Lung (tissue), 12 donors: ENCODE measurements around the gene PPP1R14B. TPM values are rescaled to one million over a fixed set of nuclear protein-coding genes. Genes with fewer than 3 reads are reported as not detected.

Source experiments
- ATAC-seq: fragments of 200-7000 bp; cut with Tn5 transposase; one replicate; pipeline ENCODE4 v1.9.1; 2020; ENCODE audit warnings: moderate number of reproducible peaks; ENCODE audit not compliant: insufficient read depth, low FRiP score
- DNase-seq, 3 donors: peaks; one replicate each; pipeline ENCODE4 v3.0.0-alpha.2; 2013 to 2017
- H3K27ac ChIP-seq, 2 donors: one replicate each; pipeline ENCODE4 v1.5.1; 2013; ENCODE audit warnings: mild to moderate bottlenecking in 2 of 2, moderate library complexity in 2 of 2, control low read depth in 1 of 2, inconsistent platforms in 1 of 2, low read depth in 1 of 2, low read length in 1 of 2
- H3K27me3 ChIP-seq, 3 donors: one replicate each; pipeline ENCODE4 v1.5.1; 2013; ENCODE audit warnings: low read length in 2 of 3; ENCODE audit not compliant: control insufficient read depth in 3 of 3, insufficient read depth in 3 of 3
- H3K36me3 ChIP-seq, 4 donors: one replicate each; pipeline ENCODE4 v1.5.1; 2013; ENCODE audit warnings: low read length in 4 of 4, mild to moderate bottlenecking in 1 of 4, moderate library complexity in 1 of 4; ENCODE audit not compliant: control insufficient read depth in 4 of 4, insufficient read depth in 4 of 4
- H3K4me1 ChIP-seq, 5 donors: one replicate each; pipeline ENCODE4 v1.5.1; 2013; ENCODE audit warnings: low read length in 5 of 5, mild to moderate bottlenecking in 2 of 5, moderate library complexity in 1 of 5; ENCODE audit not compliant: control insufficient read depth in 5 of 5, insufficient read depth in 5 of 5
- H3K4me3 ChIP-seq: one replicate; pipeline ENCODE4 v1.5.1; 2013; ENCODE audit warnings: mild to moderate bottlenecking, control low read depth, moderate library complexity
- H3K9ac ChIP-seq, 2 donors: one replicate each; pipeline ENCODE4 v1.5.1; 2013; ENCODE audit warnings: low read length in 2 of 2, control low read depth in 1 of 2; ENCODE audit not compliant: insufficient read depth in 1 of 2
- H3K9me3 ChIP-seq, 4 donors: one replicate each; pipeline ENCODE4 v1.5.1; 2013; ENCODE audit warnings: low read length in 3 of 4, mild to moderate bottlenecking in 1 of 4, moderate library complexity in 1 of 4; ENCODE audit not compliant: control insufficient read depth in 4 of 4, insufficient read depth in 3 of 4
- WGBS, 2 donors: extraction: QIAGEN DNeasy Blood & Tissue Kit; methylation state at CpG; one replicate each; pipeline ENCODE4 v1.1.7; 2013; 5-methylcytosine and 5-hydroxymethylcytosine counted together
- polyA plus RNA-seq, 2 donors: library from polyadenylated mRNA; stranded (reverse); fragments of 200-250 nt; gene quantifications; one replicate each; pipeline ENCODE4 v1.2.1, GENCODE V29; 2013
- total RNA-seq, 2 donors: library from RNA; depleted of rRNA in 1 of 2; stranded (reverse); fragments of >200 nt in 1 of 2; gene quantifications; one replicate each; pipeline ENCODE4 v1.2.1, GENCODE V29; 2014 to 2021
- TF ChIP-seq, protein P1 (sequence below): IDR thresholded peaks from 2 replicates; pipeline ENCODE4 v1.5.1; 2012; ENCODE audit warnings: mild to moderate bottlenecking; ENCODE audit errors: control extremely low read depth, extremely low read depth
- donor health status: control.
- donor health status: control.
- donor health status: Bipolar disorder and iron deficiency.
- donor health status: healthy.
- donor health status: DM: yes; HTN: yes; CAD: no.

PPP1R14B gene
- total and polyA plus RNA-seq, 4 donors, result 28.2 to 241 (median 152) TPM

- peak; percentile 93 for ATAC-seq
Observed at GRCh38 chr11:64284048-64284961, 37.6 kb upstream of the PPP1R14B start, which contains the start of gene BAD. BAD (minus strand) TSS chr11:64284665; CDS start chr11:64284368, 297 bp downstream.

GRCh38 chr11:64283092-64283491 is 36.3 kb upstream of the PPP1R14B start:
- Histone ChIP-seq H3K36me3 (peaks cover 0 to 13% (median 3%) of the 10 kb centered on the region in 4 donors), H3K27me3 (no peaks in the 10 kb centered on the region), H3K9me3 (no peaks in the 10 kb centered on the region), H3K27ac (no peak overlapping the region), H3K9ac (no peak overlapping the region), H3K4me1 (peaks cover 0 to 20% (median 0%) of the 10 kb centered on the region in 5 donors), H3K4me3 (no peak overlapping the region)
- TF ChIP-seq, protein P1, sequence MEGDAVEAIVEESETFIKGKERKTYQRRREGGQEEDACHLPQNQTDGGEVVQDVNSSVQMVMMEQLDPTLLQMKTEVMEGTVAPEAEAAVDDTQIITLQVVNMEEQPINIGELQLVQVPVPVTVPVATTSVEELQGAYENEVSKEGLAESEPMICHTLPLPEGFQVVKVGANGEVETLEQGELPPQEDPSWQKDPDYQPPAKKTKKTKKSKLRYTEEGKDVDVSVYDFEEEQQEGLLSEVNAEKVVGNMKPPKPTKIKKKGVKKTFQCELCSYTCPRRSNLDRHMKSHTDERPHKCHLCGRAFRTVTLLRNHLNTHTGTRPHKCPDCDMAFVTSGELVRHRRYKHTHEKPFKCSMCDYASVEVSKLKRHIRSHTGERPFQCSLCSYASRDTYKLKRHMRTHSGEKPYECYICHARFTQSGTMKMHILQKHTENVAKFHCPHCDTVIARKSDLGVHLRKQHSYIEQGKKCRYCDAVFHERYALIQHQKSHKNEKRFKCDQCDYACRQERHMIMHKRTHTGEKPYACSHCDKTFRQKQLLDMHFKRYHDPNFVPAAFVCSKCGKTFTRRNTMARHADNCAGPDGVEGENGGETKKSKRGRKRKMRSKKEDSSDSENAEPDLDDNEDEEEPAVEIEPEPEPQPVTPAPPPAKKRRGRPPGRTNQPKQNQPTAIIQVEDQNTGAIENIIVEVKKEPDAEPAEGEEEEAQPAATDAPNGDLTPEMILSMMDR, result no peak
- ATAC-seq, result no peak
- DNase-seq, result no peak
- WGBS, 2 donors, result 94 to 95% methylated on average over 3 of the region's 3 CpGs

More at GRCh38 chr11:64284048-64284961, 37.6 kb upstream of the PPP1R14B start, which contains the start of gene BAD:
- H3K27me3 ChIP-seq, result no peaks in the 10 kb centered on the region
- no peaks in the 10 kb centered on the region for H3K9me3 ChIP-seq
- peak within 1 kb of the TSS; percentile 94 to 98 for H3K27ac ChIP-seq
- H3K4me3 ChIP-seq, result peak within 1 kb of the TSS; percentile 75
- WGBS, 2 donors, result 3 to 4% methylated on average over 37 to 44 of the region's 44 CpGs
- peak; percentile 96 for DNase-seq
- TF ChIP-seq, protein P1, result no peak
- H3K9ac ChIP-seq, result peak within 1 kb of the TSS; percentile 65 to 74
- peaks cover 0 to 20% (median 0%) of the 10 kb centered on the region in 5 donors for H3K4me1 ChIP-seq
- peaks cover 0 to 7% (median 3%) of the 10 kb centered on the region in 4 donors for H3K36me3 ChIP-seq

GRCh38 chr11:64281957-64282770 is 35.4 kb upstream of the PPP1R14B start:
- Histone ChIP-seq H3K27ac (no peak overlapping the region), H3K9ac (no peak overlapping the region), H3K9me3 (no peaks in the 10 kb centered on the region), H3K4me3 (no peak overlapping the region), H3K4me1 (peaks cover 0 to 20% (median 0%) of the 10 kb centered on the region in 5 donors), H3K36me3 (peaks cover 0 to 11% (median 5%) of the 10 kb centered on the region in 4 donors), H3K27me3 (no peaks in the 10 kb centered on the region)
- ATAC-seq (no peak), DNase-seq (no peak)
- TF ChIP-seq, protein P1, result no peak
- WGBS, 2 donors, result 95 to 96% methylated on average over 22 of the region's 22 CpGs
